Measurements from ENCODE around the gene GAB3.

The GAB3 gene

GRCh38 chrX:154711264-154711663 is 39.6 kb downstream of the GAB3 start:
- Histone ChIP-seq H3K9me3 (ENCODE audit: insufficient read depth, low read length, severe bottlenecking) (no peaks in the 10 kb centered on the region), H3K27ac (ENCODE audit: low read length) (no peak overlapping the region), H3K9ac (ENCODE audit: low read depth, low read length) (no peak overlapping the region), H3K4me3 (ENCODE audit: low read depth in 1 of 2, low read length in 2 of 2) (no peak overlapping the region), H3K27me3 (ENCODE audit: insufficient read depth, low read length, poor library complexity) (no peaks in the 10 kb centered on the region), H3K4me2 (ENCODE audit: insufficient read depth, low read length) (no peak overlapping the region), H3K79me2 (ENCODE audit: insufficient read depth, low read length) (peaks cover 16% of the 10 kb centered on the region; the same call in 1 of the 2 replicates), H3K4me1 (ENCODE audit: insufficient read depth, low read length) (peaks cover 15% of the 10 kb centered on the region), H2AFZ (ENCODE audit: low read depth, low read length) (no peak overlapping the region), H3K36me3 (ENCODE audit: insufficient read depth, low read length) (peaks cover 81% of the 10 kb centered on the region), H4K20me1 (ENCODE audit: insufficient read depth, low read length) (no peaks in the 10 kb centered on the region)
- DNase-seq (no peak), ATAC-seq (ENCODE audit: insufficient read depth, low read depth) (no peak)
- TF ChIP-seq CTCF (IDR thresholded peaks at IDR 0.05; ENCODE audit: borderline replicate concordance, extremely low read depth, low read length, poor library complexity, severe bottlenecking) = no peak
- no peak for TF ChIP-seq EZH2 (IDR thresholded peaks at IDR 0.05; ENCODE audit: borderline replicate concordance, low read depth, low read length, severe bottlenecking)

GRCh38 chrX:154710309-154710708 is 40.6 kb downstream of the GAB3 start:
- H3K4me3 ChIP-seq (ENCODE audit: low read depth in 1 of 2, low read length in 2 of 2) = no peak overlapping the region
- H3K79me2 ChIP-seq (ENCODE audit: insufficient read depth, low read length) = peaks cover 9% of the 10 kb centered on the region; the same call in 1 of the 2 replicates
- peaks cover 15% of the 10 kb centered on the region for H3K4me1 ChIP-seq (ENCODE audit: insufficient read depth, low read length)
- no peaks in the 10 kb centered on the region for H3K27me3 ChIP-seq (ENCODE audit: insufficient read depth, low read length, poor library complexity)
- H3K27ac ChIP-seq (ENCODE audit: low read length) = no peak overlapping the region
- no peak overlapping the region for H3K4me2 ChIP-seq (ENCODE audit: insufficient read depth, low read length)
- H3K36me3 ChIP-seq (ENCODE audit: insufficient read depth, low read length) = peaks cover 72% of the 10 kb centered on the region
- TF ChIP-seq CTCF (IDR thresholded peaks at IDR 0.05; ENCODE audit: borderline replicate concordance, extremely low read depth, low read length, poor library complexity, severe bottlenecking) (peak; percentile 13), EZH2 (IDR thresholded peaks at IDR 0.05; ENCODE audit: borderline replicate concordance, low read depth, low read length, severe bottlenecking) (no peak)
- H3K9me3 ChIP-seq (ENCODE audit: insufficient read depth, low read length, severe bottlenecking) = no peaks in the 10 kb centered on the region
- no peak for ATAC-seq (ENCODE audit: insufficient read depth, low read depth)
- H3K9ac ChIP-seq (ENCODE audit: low read depth, low read length) = no peak overlapping the region
- H2AFZ ChIP-seq (ENCODE audit: low read depth, low read length) = no peak overlapping the region
- no peaks in the 10 kb centered on the region for H4K20me1 ChIP-seq (ENCODE audit: insufficient read depth, low read length)
- no peak for DNase-seq

GRCh38 chrX:154698630-154699248 is 52.1 kb downstream of the GAB3 start:
- no peak overlapping the region for H3K4me3 ChIP-seq (ENCODE audit: low read depth in 1 of 2, low read length in 2 of 2)
- H3K36me3 ChIP-seq (ENCODE audit: insufficient read depth, low read length) = peaks cover 62% of the 10 kb centered on the region
- no peaks in the 10 kb centered on the region for H3K4me1 ChIP-seq (ENCODE audit: insufficient read depth, low read length)
- no peaks in the 10 kb centered on the region for H3K79me2 ChIP-seq (ENCODE audit: insufficient read depth, low read length)
- H3K9me3 ChIP-seq (ENCODE audit: insufficient read depth, low read length, severe bottlenecking) = no peaks in the 10 kb centered on the region
- no peak overlapping the region for H2AFZ ChIP-seq (ENCODE audit: low read depth, low read length)
- H3K27ac ChIP-seq (ENCODE audit: low read length) = no peak overlapping the region
- no peak overlapping the region for H3K9ac ChIP-seq (ENCODE audit: low read depth, low read length)
- DNase-seq = no peak
- H3K27me3 ChIP-seq (ENCODE audit: insufficient read depth, low read length, poor library complexity) = no peaks in the 10 kb centered on the region
- H3K4me2 ChIP-seq (ENCODE audit: insufficient read depth, low read length) = no peak overlapping the region
- no peak for TF ChIP-seq CTCF (IDR thresholded peaks at IDR 0.05; ENCODE audit: borderline replicate concordance, extremely low read depth, low read length, poor library complexity, severe bottlenecking)
- TF ChIP-seq EZH2 (IDR thresholded peaks at IDR 0.05; ENCODE audit: borderline replicate concordance, low read depth, low read length, severe bottlenecking) = no peak
- H4K20me1 ChIP-seq (ENCODE audit: insufficient read depth, low read length) = no peaks in the 10 kb centered on the region
- no peak for ATAC-seq (ENCODE audit: insufficient read depth, low read depth)
